Measurements from ENCODE around the gene NME7.

DNA sequence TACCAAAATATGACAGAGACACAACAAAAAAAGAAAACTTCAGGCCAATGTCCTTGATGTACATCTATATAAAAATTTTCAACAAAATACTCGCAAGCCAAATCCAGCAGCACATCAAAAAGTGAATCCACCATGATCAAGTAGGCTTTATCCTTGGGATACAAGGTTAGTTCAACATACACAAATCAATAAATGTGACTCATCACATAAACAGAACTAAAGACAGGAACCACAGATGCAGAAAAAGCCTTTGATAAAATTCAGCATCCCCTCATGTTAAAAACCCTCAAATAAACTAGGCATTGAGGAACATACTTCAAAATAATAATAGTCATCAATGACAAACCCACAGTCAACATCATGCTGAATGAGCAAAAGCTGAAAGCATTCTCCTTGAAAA, 101.5 kb downstream of the NME7 start:
- TF ChIP-seq MYBL2 (CRISPR knock-in tag; IDR thresholded peaks at IDR 0.05) (no peak), NFYB (CRISPR knock-in tag; conservative IDR thresholded peaks at IDR 0.05; ENCODE audit: low read depth) (no peak), ZNF263 (CRISPR knock-in tag; IDR thresholded peaks at IDR 0.05; ENCODE audit: low read depth) (no peak), FOXP1 (CRISPR knock-in tag; IDR thresholded peaks at IDR 0.05; ENCODE audit: borderline replicate concordance) (no peak), SOX15 (CRISPR knock-in tag; IDR thresholded peaks at IDR 0.05) (no peak), NR1H2 (CRISPR knock-in tag; IDR thresholded peaks at IDR 0.05) (no peak), TEAD4 (CRISPR knock-in tag; IDR thresholded peaks at IDR 0.05) (no peak)
- TF ChIP-seq, protein P1, sequence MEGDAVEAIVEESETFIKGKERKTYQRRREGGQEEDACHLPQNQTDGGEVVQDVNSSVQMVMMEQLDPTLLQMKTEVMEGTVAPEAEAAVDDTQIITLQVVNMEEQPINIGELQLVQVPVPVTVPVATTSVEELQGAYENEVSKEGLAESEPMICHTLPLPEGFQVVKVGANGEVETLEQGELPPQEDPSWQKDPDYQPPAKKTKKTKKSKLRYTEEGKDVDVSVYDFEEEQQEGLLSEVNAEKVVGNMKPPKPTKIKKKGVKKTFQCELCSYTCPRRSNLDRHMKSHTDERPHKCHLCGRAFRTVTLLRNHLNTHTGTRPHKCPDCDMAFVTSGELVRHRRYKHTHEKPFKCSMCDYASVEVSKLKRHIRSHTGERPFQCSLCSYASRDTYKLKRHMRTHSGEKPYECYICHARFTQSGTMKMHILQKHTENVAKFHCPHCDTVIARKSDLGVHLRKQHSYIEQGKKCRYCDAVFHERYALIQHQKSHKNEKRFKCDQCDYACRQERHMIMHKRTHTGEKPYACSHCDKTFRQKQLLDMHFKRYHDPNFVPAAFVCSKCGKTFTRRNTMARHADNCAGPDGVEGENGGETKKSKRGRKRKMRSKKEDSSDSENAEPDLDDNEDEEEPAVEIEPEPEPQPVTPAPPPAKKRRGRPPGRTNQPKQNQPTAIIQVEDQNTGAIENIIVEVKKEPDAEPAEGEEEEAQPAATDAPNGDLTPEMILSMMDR (IDR thresholded peaks at IDR 0.05): no peak
- TF ChIP-seq, protein P2, sequence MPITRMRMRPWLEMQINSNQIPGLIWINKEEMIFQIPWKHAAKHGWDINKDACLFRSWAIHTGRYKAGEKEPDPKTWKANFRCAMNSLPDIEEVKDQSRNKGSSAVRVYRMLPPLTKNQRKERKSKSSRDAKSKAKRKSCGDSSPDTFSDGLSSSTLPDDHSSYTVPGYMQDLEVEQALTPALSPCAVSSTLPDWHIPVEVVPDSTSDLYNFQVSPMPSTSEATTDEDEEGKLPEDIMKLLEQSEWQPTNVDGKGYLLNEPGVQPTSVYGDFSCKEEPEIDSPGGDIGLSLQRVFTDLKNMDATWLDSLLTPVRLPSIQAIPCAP (CRISPR knock-in tag; IDR thresholded peaks at IDR 0.05): no peak
- TF ChIP-seq, protein P3, sequence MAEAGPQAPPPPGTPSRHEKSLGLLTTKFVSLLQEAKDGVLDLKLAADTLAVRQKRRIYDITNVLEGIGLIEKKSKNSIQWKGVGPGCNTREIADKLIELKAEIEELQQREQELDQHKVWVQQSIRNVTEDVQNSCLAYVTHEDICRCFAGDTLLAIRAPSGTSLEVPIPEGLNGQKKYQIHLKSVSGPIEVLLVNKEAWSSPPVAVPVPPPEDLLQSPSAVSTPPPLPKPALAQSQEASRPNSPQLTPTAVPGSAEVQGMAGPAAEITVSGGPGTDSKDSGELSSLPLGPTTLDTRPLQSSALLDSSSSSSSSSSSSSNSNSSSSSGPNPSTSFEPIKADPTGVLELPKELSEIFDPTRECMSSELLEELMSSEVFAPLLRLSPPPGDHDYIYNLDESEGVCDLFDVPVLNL (CRISPR knock-in tag; IDR thresholded peaks at IDR 0.05; ENCODE audit: borderline replicate concordance, low read depth): no peak
- TF ChIP-seq, protein P4, sequence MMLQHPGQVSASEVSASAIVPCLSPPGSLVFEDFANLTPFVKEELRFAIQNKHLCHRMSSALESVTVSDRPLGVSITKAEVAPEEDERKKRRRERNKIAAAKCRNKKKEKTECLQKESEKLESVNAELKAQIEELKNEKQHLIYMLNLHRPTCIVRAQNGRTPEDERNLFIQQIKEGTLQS (CRISPR knock-in tag; conservative IDR thresholded peaks at IDR 0.05): no peak
- TF ChIP-seq, protein P5, sequence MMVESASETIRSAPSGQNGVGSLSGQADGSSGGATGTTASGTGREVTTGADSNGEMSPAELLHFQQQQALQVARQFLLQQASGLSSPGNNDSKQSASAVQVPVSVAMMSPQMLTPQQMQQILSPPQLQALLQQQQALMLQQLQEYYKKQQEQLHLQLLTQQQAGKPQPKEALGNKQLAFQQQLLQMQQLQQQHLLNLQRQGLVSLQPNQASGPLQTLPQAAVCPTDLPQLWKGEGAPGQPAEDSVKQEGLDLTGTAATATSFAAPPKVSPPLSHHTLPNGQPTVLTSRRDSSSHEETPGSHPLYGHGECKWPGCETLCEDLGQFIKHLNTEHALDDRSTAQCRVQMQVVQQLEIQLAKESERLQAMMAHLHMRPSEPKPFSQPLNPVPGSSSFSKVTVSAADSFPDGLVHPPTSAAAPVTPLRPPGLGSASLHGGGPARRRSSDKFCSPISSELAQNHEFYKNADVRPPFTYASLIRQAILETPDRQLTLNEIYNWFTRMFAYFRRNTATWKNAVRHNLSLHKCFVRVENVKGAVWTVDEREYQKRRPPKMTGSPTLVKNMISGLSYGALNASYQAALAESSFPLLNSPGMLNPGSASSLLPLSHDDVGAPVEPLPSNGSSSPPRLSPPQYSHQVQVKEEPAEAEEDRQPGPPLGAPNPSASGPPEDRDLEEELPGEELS (CRISPR knock-in tag; IDR thresholded peaks at IDR 0.05): no peak
- TF ChIP-seq, protein P6, sequence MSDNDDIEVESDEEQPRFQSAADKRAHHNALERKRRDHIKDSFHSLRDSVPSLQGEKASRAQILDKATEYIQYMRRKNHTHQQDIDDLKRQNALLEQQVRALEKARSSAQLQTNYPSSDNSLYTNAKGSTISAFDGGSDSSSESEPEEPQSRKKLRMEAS (CRISPR knock-in tag; IDR thresholded peaks at IDR 0.05): no peak

Data from WTC11 (cell line).